HG03520 (cell line): Measurements from ENCODE around the gene CSF3R.
"Not testable (repeated sequence)": the region's sequence is repeated elsewhere in the genome, so short reads cannot be mapped to it uniquely, and the experiment has no call there.

Experiments used
- ATAC-seq: cut with Tn5 transposase; IDR thresholded peaks from one replicate; pipeline ENCODE4 v1.9.1; 2021; ENCODE audit warnings: mild to moderate bottlenecking, moderate library complexity; ENCODE audit not compliant: unreplicated experiment

The CSF3R gene

DNA sequence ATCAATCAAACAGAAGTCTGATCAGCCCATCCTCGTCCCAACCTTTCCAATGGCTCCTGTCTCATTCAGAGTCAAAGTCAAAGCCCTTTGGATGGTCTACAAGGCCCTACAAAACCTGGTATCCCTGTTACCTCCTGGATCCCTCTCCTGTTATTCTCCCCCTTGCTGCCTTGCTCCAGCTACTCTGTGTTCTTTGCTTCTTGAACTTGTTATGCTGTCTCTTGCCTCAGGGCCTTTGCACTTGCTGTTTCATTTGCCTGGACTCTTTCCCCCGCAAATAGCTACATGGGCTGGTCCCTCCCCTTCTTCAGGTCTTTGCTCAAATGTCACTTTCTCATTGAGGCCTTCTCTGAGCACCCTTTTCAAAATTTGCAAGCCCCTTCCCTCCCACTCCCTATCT is 1.4 kb upstream of the CSF3R start:
- no peak for ATAC-seq

DNA sequence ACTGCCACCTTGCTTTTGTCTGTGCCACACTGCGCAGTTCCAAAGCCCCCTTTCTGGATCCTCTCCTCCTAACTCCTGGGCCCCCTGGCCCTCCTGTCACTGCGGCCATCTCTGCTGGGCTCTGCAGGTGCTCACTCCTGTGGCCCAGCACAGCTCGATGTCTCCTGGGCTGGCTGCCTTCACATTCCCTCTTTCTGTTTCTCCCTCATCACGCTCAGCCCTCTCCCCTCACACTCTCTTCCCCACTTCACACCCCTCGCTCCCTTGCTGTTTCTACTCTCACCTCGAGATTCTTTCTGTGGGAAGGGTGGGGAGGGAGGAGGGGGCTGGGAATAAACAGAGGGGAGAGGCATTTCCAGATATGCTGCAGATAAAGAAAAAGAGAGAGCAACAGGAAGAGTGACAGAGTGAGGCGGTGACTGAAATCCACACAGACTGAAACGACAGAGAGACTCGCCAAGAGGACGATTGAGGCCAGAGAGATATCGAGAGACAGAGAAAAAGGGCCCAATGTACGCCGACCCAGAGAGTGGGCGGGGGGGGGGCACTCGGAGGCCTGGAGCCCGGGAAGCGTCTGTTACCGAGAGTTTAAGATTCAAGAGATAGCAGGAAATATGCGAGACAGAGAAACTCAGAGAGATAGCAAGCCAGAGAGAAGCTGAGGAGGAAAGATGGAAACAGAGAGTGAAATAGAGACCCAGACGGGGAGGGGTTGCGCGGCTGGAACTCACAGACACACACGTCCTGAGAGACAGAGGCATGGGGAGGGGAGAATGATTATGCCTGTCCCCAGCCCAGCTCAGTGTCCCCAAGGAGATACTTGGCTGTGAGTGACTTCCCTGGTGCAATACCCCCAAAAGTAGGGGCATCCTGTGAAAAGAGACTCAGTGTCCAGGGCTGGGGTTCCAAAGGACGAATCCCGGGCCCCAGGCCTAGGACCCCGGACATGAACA is 666 bp downstream of the CSF3R start:
- ATAC-seq, result no peak

DNA sequence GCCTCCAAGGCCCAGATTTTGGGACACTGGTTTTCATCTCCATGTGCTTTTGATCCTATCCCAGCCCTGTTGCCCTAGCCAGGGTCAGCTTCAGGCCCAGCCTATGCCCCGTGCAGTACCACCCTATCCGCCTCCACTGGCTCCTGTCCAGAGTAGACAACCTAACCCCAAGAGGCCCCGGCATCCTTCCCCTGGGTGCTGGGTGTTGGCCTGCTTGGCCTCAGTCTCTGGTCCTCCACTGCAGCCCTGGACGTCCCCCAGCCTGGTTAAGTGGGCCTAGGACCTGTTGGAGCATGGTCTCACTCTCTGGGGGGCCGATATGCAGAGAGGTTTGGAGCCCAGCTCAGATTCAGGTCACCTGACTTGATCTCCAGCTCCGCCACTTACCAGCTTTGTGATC is 1.6 kb downstream of the CSF3R start:
- ATAC-seq, result no peak

DNA sequence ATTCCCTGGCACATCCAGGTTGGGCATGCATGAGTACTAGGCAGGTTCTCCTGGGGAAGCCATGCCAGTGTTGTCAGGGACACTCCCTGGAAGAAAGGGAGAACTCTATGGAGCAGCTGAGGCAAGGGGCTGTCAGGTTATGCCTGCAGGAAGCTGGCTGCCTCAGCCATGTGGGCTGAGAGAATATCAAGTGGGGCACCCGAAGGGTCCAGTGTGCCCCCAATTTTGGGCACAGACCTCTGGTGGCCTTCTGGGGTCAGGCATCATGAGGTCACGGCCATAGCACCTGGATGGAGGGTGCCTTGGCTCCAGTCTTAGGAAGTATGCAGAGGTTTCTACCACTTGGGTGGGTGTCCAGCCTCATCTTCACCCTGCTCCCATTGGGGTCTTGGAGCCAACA is 2.6 kb downstream of the CSF3R start:
- no peak for ATAC-seq

DNA sequence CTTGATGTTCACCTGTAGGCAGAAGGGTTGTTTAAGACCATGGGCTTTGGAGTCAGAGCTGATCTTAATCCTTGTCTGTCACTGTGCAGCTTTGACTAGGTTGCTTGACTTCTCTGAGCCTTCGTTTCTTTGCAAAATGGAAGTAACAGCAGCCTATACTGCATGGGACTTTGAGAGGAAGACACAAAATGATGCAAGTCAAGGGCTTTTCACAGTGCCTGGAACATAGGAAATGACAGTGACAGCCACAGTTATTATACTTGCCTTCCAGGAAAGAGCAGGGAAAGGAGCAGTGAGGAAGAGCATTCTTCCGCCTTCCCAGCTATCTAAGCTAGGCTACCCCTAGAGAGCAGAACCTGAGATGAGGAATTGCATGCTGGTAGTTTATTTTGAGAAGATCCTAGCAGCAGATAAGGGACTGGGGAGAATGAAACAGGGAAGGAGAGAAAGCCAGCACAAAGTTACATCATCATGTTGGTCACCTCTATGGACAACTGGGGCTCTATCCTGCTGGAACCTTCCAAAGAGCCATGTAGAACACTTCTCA is 3.1 kb downstream of the CSF3R start:
- no peak for ATAC-seq

DNA sequence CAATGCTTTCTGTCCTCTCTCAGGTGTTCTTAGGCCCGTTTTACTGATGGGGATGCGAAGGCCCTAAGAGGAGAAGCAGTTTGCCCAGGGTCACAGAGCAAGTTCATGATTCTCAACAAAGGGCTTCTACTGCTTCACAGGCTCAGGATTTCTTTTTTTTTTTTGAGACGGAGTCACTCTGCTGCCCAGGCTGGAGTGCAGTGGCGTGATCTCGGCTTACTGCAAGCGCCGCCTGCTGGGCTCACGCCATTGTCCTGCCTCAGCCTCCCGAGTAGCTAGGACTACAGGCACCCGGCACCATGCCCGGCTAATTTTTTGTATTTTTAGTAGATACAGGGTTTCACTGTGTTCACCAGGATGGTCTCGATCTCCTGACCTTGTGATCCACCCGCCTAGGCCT is 5.1 kb downstream of the CSF3R start:
- not testable (repeated sequence) for ATAC-seq

DNA sequence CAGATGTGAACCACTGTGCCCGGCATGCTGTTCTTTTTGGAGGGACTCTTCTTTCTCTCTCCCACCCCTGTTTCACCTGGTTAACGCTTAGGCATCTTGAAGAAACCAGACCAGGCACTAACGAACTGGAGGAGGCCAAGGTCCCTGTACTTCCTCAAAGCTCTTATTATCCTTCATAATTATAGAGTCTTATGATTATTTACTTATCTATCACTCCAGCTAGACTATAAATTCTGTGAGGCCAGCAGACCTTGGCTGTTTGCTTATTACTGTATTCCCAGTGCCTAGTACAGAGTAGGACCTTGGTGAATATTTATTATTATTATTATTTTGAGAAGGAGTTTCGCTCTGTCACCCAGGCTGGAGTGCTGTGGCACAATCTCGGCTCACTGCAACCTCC is 5.8 kb downstream of the CSF3R start:
- no peak for ATAC-seq

DNA sequence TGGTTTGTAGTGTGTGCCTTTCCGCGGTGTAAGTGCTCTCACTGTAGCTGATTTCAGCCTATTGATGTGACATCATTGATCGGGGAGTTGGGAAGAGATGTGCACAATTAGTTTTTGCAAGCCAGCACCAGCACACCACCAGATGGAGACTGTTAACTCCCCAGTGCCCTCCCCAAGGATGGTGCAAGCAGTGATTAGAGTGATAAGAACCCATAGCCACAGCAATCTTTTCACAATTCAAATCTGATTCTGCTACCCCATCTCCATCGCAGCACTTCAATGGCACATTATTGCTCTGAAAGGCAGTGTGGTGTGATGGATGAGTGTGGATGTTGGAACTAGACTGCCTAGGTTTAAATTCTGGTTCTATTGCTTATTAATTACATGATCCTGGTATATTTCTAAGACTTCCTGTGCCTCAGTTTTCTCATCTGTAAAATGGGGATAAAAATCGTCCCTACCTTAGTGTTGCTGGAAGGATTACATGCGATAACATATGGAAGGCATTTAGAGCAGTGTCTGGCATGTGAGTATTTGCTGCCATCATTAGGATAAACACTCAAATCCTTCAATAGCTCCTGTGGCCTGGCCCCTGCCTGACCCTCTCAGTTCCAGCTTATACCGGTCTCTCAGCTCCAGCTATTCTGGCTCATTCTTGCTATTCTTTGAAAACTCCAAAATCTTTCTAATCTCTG is 6.7 kb downstream of the CSF3R start:
- ATAC-seq, result no peak

DNA sequence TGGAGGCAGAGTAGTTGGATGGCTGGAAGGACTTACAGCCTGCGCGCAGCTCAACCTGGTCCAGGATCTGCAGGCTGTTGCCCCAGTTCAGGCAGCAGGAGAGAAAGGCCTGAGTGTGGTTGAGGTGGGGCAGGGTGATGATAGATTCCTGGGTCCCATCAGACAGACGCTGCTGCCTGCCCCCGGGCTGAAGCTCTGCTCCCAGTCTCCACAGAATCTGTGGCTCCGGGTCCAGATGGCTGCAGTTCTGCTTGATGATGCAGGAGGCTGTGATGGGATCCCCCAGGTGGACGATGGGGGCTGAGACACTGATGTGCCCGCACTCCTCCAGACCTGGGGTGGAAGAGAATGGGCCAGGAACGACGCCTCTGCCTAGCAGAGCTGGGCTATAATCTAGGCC is 7.4 kb downstream of the CSF3R start:
- no peak for ATAC-seq

DNA sequence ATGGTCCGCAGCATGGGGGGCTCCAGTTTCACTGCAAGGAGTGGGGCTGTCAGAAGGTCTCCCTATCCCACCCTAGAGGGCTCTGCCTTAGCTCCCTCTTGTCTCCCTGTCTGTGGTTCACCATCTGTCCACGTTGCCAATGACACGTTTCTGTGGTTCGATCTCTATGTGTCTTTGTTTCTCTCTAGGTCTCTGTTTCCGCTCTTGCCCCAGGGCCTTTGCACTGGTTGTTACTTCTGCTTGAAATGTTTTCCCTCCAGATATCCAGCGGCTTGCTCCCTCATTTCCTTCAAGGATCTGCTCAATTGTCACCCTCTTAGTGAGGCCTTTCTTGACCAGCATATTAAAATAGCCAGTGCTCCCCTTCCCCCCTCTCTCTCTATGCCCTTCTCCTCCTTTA is 10.1 kb downstream of the CSF3R start:
- no peak for ATAC-seq

DNA sequence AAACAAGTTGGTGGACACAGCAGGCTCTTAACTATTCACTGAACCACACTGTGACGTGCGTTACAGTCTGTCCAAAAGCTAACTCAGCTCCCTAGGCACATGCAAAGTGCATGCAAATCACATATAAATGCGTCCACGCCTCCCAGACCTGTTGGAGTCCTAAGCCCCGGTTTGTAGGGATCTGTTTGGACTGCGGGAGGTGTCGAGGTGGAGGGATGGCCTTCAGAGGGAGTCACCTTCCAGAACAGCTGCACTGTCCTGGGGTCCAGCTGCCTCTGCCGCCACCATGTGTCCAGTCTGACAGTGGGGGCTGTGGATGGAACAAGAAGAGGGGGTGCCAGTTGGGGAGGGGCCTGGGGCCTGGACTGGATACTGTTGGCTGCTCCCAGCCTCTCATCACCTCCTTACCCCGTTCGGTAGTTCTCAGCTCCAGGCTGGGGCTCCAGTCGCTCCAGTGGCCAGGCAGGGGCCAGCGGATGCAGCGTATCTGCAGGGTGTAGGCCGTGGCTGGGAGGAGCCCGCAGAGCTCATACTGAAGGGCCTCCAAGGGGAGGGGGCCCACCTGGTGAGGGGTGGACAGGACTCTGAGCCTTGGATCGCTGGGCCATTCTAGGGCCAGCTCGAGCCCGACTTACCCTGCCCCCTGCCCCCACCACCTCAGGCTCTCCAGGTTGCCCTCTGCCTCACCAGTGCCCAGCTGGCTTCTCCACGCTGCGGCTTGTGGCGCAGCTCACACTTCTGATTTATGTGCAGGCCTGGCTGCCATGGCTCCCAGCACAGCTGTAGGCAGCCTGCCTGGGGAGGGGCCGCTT is 10.7 kb downstream of the CSF3R start:
- no peak for ATAC-seq

DNA sequence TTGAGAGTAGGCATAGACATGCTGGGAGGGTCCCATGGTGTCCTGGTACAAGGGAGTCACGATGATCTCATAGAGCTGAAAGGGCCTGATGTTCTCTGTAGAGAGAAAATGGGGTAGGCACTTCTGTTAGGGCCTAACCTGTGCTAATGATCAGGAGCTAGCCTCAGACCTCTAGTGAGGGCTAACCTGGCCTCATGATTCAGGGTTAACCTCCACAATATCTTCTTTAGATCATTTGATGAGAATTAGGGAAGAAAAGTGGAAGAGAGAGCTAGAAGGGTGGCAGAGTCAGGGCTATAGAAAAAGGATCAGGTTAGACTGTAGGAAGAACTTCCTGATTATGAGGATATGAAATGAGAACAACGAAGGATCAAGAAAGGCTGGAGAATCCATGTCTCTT is 13.6 kb downstream of the CSF3R start:
- no peak for ATAC-seq

DNA sequence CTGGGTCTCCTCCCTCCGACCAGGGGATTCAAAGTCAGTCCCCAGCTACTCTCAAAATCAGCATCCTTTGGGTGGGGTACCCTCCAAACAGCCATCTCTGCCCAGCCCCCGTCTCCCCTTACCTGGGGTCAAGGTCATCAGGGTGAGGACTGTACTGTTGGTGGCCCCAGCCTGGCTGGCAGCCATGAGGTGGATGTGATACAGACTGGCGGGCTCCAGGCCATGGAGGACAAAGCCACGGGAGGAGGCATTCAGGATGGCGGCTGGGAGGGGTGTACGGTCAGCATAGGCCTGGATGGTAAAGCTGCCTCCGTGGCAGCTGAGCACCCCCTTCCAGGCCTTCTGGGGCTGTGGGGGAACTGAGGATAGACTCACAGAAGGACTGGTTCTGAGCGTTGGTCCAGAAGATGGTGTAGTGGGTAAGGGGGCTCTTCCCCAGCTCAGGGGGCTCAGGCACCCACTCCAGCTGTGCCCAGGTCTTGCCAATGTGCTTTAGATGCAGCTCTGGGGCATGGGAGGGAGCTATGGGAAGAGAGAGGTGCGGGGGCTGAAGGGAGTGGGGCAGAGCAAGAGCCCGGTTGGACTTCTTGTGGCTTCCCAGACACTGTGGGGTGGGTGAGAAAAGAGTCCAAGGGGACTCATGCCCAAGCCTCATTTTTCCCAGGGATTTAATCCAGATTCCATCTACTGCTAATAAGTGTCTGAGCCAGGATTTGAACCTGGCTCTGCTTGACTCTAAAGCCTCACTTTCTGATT is 14.8 kb downstream of the CSF3R start:
- no peak for ATAC-seq

DNA sequence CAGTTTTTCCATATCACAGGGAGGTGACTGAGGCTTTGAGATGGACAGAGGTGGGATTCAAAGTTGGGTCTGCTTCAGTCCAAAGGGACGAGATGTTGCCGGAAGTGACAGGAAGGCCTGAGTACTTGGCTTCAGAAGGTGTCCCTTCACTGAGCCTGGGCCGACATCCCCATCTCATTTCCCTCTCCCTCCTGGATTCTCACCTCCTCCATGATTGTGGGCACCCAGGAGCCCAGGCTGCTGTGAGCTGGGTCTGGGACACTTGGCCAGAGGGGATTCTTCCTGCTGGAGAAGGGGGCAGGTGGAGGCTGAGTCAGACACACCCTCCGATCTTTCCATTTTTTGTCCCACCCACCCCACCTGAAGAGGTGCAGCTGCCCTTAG is 15.7 kb downstream of the CSF3R start:
- ATAC-seq, result no peak

DNA sequence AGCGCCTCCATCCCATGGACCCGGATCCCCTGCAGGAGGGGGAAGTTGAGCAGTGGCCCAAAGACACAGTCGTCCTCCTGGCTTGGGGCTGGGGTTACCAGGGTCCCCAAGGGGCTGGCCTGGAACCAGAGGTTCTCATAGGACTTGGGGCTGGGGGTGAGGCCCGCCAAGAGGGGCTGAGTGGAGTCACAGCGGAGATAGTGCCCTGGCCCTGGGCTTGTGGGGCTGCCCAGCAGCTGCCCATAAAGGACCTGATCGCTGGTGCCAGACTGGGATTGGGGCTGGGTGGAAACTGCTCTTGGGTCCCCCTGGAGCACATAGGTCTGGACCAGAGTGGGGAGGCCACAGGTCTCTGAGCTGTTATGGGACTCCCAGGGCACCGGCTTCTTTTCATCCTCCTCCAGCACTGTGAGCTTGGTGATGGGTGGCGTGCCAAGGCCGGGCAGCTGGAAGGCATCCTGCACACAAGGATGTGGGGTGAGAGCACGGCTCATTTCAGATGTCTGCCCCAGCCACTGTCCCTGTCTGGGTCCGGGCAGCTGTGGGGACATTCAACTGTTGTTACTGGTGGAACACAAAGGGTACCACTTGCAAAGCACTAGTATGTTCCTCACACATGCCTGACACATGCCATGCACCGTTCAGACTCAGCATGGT is 16.2 kb downstream of the CSF3R start:
- no peak for ATAC-seq

DNA sequence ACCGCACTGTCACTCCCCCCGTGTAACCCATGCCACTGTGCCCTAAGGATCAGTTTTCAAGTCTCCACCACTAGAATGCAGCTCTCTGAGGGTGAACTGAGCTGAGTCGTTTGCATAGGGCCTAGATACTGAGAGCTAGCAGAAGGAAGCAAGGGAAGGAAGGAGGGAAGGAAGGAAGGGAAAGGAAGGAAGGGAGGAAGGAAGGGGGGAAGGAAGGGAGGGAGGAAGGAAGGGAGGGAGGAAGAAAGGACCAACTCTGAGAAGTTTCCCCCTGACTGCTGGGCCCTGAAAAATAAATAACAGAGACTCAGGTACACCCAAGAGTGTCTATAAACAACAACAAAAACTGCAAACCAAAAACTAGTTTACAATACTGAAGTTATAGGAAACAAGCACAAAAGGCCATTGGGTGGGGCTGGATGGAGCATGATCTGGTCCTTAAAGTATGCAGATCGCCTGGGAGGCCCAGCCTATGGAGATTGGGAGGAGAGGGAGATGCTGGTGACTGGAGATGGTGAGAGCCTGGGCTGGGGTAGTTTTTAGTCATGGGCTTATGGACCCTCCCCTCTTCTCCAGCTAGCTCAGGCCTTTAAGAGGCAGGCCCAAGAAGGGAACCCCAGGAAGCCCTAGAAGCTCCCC is 16.9 kb downstream of the CSF3R start:
- ATAC-seq, result no peak

DNA sequence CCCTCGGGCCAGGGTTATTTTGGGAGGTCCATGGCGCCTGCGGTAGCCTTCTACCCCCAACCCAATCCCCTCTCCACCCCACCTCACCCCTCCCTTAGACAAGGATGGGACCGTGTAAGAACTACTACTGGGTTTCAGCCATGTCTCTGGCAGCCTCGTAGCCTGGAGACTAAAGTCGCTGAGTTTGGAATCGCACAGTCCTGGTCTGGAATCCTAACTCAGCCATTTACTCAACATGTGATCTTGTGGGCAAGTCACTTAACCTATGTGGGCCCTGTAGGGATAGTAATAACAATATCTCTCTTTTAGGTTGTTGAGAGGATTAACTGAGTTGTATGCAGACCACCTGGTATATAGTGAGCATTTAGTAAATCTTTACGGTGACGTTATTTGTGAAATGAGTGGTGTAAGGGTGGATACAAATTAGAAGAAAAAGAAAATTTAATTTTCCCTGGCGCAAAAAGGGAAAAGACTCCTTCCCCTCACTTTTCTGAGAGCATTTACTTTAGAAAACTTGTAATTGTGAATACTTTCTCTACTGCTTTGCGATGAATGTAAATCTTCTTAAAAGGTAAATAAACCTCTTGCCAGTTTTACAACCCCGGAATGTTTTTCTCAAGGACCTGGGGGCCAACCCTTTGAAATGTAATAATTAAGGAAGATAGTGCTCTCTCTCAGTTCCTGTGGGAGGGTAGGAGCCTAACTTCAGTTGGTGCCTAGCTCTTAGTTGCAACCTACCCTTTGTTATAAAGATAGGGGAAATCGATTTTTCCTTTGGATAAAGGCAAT is 17.9 kb downstream of the CSF3R start:
- ATAC-seq, result peak; percentile 33

DNA sequence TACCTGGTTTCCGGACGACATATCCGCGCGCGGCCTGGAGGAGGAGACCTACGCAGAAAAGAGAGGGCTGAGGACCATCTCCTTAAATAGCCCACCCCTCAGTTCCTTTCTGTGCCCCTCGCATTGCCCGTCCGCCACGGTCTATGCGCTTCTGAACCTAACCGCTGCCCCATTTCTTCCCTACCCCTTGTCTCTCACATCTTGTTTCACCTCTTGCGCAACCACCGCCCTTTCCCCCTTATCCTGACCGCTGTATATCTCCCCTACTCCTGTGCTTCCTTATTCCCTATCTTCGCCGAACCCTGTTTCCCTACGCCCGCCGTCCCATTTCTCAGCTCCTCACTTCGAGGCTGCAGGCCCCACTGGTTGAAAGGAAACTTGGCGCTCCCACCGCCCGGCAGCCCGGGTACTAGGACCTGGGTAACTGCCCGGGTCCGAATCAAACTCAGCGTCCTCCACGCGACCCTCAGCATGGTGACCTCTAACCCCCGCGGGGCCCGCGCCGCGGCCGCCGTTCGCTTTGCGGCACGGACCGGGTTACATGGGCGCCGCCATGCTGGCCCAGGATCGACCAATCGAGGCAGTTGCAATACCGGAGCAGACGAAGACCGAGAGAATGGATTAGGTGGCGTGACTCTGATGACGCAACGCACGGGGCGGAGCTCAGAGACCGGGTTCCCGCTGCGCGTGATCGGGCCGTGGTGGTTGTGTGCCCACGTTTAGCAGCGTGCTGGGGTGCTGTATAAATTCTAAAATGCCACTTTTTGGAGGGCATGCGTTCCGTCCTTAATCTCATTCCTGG is 18.7 kb downstream of the CSF3R start, which contains the start of gene MRPS15:
Gene MRPS15, minus strand, starts transcription at position 582 of the 802 bp plus-strand sequence. Its CDS starts 109 bp downstream, at position 473.
- peak; percentile 90 for ATAC-seq
